Vagina (tissue), 2 donors: ENCODE data around the gene OXT.

Source experiments
- POLR2A ChIP-seq, 2 donors: fragments of 450-650 bp; IDR thresholded peaks; one replicate each; pipeline ENCODE4 v1.6.1; 2017; ENCODE audit warnings: antibody characterized with exemption in 2 of 2, mild to moderate bottlenecking in 2 of 2, moderate library complexity in 2 of 2
- POLR2AphosphoS5 ChIP-seq, 2 donors: sonication (generic); formaldehyde crosslinking; IDR thresholded peaks; one replicate each; pipeline ENCODE4 v1.9.0; 2017; ENCODE audit warnings: antibody characterized with exemption in 2 of 2, mild to moderate bottlenecking in 2 of 2, low read depth in 1 of 2; ENCODE audit not compliant: insufficient read depth in 1 of 2
- TF ChIP-seq, protein P1 (sequence below), 3 experiments: fragments of 450-650 bp in 2 of 3; fragments of 200-600 bp in 1 of 3; sonication (generic) in 1 of 3; IDR thresholded peaks; one replicate each; pipeline ENCODE4 v1.5.1; 2017 to 2019; ENCODE audit warnings: antibody characterized with exemption in 3 of 3, mild to moderate bottlenecking in 2 of 3, moderate library complexity in 2 of 3

DNA sequence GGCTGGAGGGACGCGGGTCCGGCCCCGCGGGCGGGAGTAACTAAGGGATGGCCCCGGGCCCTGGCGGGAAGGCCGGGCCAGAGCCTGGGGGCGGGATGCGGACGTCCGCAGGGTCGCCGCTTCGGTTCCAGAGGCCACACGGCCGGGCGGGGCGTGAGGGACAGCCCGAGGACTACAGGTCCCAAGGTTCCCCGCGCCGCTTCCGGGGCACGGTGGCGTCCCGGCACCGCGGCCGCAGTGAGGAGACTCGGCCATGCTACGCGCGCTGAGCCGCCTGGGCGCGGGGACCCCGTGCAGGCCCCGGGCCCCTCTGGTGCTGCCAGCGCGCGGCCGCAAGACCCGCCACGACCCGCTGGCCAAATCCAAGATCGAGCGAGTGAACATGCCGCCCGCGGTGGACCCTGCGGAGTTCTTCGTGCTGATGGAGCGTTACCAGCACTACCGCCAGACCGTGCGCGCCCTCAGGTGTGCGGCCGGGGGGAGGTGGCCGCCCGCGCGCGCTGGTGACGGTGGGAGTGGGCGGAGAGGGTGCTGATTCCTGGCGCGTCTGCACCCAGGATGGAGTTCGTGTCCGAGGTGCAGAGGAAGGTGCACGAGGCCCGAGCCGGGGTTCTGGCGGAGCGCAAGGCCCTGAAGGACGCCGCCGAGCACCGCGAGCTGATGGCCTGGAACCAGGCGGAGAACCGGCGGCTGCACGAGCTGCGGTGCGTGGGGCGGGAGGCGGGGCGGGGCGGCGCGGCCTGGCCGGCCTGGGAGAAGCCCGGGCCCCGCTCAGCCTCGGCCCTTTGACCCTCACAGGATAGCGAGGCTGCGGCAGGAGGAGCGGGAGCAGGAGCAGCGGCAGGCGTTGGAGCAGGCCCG is 25.4 kb upstream of the OXT start, which contains the start of gene MRPS26:
- TF ChIP-seq, protein P1, sequence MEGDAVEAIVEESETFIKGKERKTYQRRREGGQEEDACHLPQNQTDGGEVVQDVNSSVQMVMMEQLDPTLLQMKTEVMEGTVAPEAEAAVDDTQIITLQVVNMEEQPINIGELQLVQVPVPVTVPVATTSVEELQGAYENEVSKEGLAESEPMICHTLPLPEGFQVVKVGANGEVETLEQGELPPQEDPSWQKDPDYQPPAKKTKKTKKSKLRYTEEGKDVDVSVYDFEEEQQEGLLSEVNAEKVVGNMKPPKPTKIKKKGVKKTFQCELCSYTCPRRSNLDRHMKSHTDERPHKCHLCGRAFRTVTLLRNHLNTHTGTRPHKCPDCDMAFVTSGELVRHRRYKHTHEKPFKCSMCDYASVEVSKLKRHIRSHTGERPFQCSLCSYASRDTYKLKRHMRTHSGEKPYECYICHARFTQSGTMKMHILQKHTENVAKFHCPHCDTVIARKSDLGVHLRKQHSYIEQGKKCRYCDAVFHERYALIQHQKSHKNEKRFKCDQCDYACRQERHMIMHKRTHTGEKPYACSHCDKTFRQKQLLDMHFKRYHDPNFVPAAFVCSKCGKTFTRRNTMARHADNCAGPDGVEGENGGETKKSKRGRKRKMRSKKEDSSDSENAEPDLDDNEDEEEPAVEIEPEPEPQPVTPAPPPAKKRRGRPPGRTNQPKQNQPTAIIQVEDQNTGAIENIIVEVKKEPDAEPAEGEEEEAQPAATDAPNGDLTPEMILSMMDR (IDR thresholded peaks at IDR 0.05), result no peak
- TF ChIP-seq POLR2A (IDR thresholded peaks at IDR 0.05) (peak in 1 of 2 donors; percentile 44), POLR2AphosphoS5 (IDR thresholded peaks at IDR 0.05; ENCODE audit: insufficient read depth in 1 of 2, low read depth in 1 of 2) (peak in 1 of 2 donors; percentile 87)
